ENCODE results near the gene C9orf50. TPM values are rescaled to one million over a fixed set of nuclear protein-coding genes. Genes with fewer than 3 reads are reported as not detected.

The C9orf50 gene
- polyA plus RNA-seq, 1 donor from 2014 or later, result not detected

GRCh38 chr9:129567842-129568559 lies 52.9 kb downstream of the C9orf50 start:
- Histone ChIP-seq H3K4me2 (ENCODE audit: low read length) (peak overlapping the region; percentile 11), H3F3A (ENCODE audit: insufficient read depth, low read length, poor library complexity, severe bottlenecking) (no peaks in the 10 kb centered on the region), H3K36me3 (ENCODE audit: insufficient read depth, low read length) (no peaks in the 10 kb centered on the region), H3K4me3 (ENCODE audit: low read length) (peak overlapping the region; percentile 60), H3K27ac (ENCODE audit: low read length) (no peak overlapping the region), H3K9me2 (ENCODE audit: insufficient read depth, low read length) (no peaks in the 10 kb centered on the region), H3K27me3 (ENCODE audit: insufficient read depth, low read depth, low read length) (no peaks in the 10 kb centered on the region), H3K9ac (ENCODE audit: low read length) (peak overlapping the region; percentile 53), H4K20me1 (ENCODE audit: insufficient read depth) (no peaks in the 10 kb centered on the region), H3K79me2 (replicated peaks; ENCODE audit: insufficient read depth, low read length) (no peaks in the 10 kb centered on the region), H3K9me3 (ENCODE audit: low read length) (no peaks in the 10 kb centered on the region), H2AFZ (ENCODE audit: low read depth, low read length) (no peak overlapping the region)
- TF ChIP-seq SMC3 (conservative IDR thresholded peaks at IDR 0.05; ENCODE audit: poor library complexity), result no peak
- TF ChIP-seq REST (IDR thresholded peaks at IDR 0.05; ENCODE audit: borderline replicate concordance), result no peak
- TF ChIP-seq EZH2 (IDR thresholded peaks at IDR 0.05; ENCODE audit: borderline replicate concordance, insufficient read depth, low read length, poor library complexity, severe bottlenecking), result no peak
- no peak for TF ChIP-seq POLR2AphosphoS5 (IDR thresholded peaks at IDR 0.05)
- no peak for TF ChIP-seq EP300 (conservative IDR thresholded peaks at IDR 0.05; ENCODE audit: poor library complexity, severe bottlenecking)
- no peak for TF ChIP-seq RAD21 (conservative IDR thresholded peaks at IDR 0.05)
- no peak for TF ChIP-seq MXI1 (conservative IDR thresholded peaks at IDR 0.05; ENCODE audit: poor library complexity, severe bottlenecking)
- TF ChIP-seq CTCF (IDR thresholded peaks at IDR 0.05; ENCODE audit: poor library complexity, severe bottlenecking), result no peak
- TF ChIP-seq TAF1 (IDR thresholded peaks at IDR 0.05; ENCODE audit: low read depth), result no peak

GRCh38 chr9:129567329-129567728 lies 53.6 kb downstream of the C9orf50 start:
- Histone ChIP-seq H3K4me3 (ENCODE audit: low read length) (no peak overlapping the region), H3K9me2 (ENCODE audit: insufficient read depth, low read length) (no peaks in the 10 kb centered on the region), H3K79me2 (replicated peaks; ENCODE audit: insufficient read depth, low read length) (no peaks in the 10 kb centered on the region), H3K27me3 (ENCODE audit: insufficient read depth, low read depth, low read length) (no peaks in the 10 kb centered on the region), H3K36me3 (ENCODE audit: insufficient read depth, low read length) (no peaks in the 10 kb centered on the region), H2AFZ (ENCODE audit: low read depth, low read length) (no peak overlapping the region), H3K27ac (ENCODE audit: low read length) (no peak overlapping the region), H3K9ac (ENCODE audit: low read length) (no peak overlapping the region), H3F3A (ENCODE audit: insufficient read depth, low read length, poor library complexity, severe bottlenecking) (no peaks in the 10 kb centered on the region), H4K20me1 (ENCODE audit: insufficient read depth) (no peaks in the 10 kb centered on the region), H3K4me2 (ENCODE audit: low read length) (no peak overlapping the region), H3K9me3 (ENCODE audit: low read length) (no peaks in the 10 kb centered on the region)
- TF ChIP-seq SMC3 (conservative IDR thresholded peaks at IDR 0.05; ENCODE audit: poor library complexity), result no peak

All from neural cell (in vitro differentiated cells).